OCI-LY7 (cell line): ENCODE measurements around the gene C8G. TPM values are rescaled to one million over a fixed set of nuclear protein-coding genes. Genes with fewer than 3 reads are reported as not detected.

Experiments used
- BruUV-seq: library from RNA; stranded (reverse); fragments of 400-500 nt; replicated peaks from 2 replicates; lab custom pipeline; 2021; lab: Mats Ljungman, UMichigan
- CTCF ChIA-PET: fragments of 300-600 bp; sonication (Branson Sonifier 250); formaldehyde crosslinking; loops from one replicate; lab custom pipeline; 2022; ENCODE audit warnings: antibody characterized with exemption; ENCODE audit not compliant: unreplicated experiment; lab: Charles Lee
- POLR2A ChIA-PET: fragments of 300-600 bp; sonication (Branson Sonifier 250); formaldehyde crosslinking; loops from one replicate; lab custom pipeline; 2022; ENCODE audit warnings: antibody characterized with exemption; lab: Charles Lee
- DNase-seq: peaks from one replicate; pipeline ENCODE4 v3.0.0-alpha.2; 2015; ENCODE audit warnings: low spot score
- H2AFZ ChIP-seq: fragments of 200-600 bp; sonication (generic), shearing (Covaris generic); 2 replicates; pipeline ENCODE4 v1.6.1; 2014; ENCODE audit warnings: mild to moderate bottlenecking, antibody characterized with exemption, low read length, moderate library complexity
- H3K27ac ChIP-seq: fragments of 200-600 bp; sonication (generic); 2 replicates; pipeline ENCODE4 v1.5.1; 2014; ENCODE audit warnings: mixed run types, low read depth, mild to moderate bottlenecking, moderate library complexity, low read length, inconsistent platforms; ENCODE audit not compliant: poor library complexity, severe bottlenecking
- H3K36me3 ChIP-seq: fragments of 200-600 bp; sonication (generic); 2 replicates; pipeline ENCODE4 v1.6.1; 2014; ENCODE audit warnings: mild to moderate bottlenecking, antibody characterized with exemption, low read length, moderate library complexity, mixed read lengths; ENCODE audit not compliant: insufficient read depth
- H3K4me1 ChIP-seq: fragments of 200-600 bp; sonication (generic); 2 replicates; pipeline ENCODE4 v1.5.1; 2014; ENCODE audit warnings: mild to moderate bottlenecking, low read length; ENCODE audit not compliant: insufficient read depth, poor library complexity, severe bottlenecking
- H3K4me2 ChIP-seq: fragments of 200-600 bp; sonication (generic); 2 replicates; pipeline ENCODE4 v1.6.1; 2014; ENCODE audit warnings: mild to moderate bottlenecking, low read length
- H3K4me3 ChIP-seq: fragments of 200-600 bp; sonication (generic); 2 replicates; pipeline ENCODE4 v1.5.1; 2014; ENCODE audit warnings: mild to moderate bottlenecking, low read depth, low read length; ENCODE audit not compliant: poor library complexity, severe bottlenecking
- H3K79me2 ChIP-seq: fragments of 200-600 bp; sonication (generic); 2 replicates; pipeline ENCODE4 v1.6.1; 2016; ENCODE audit warnings: low read depth, mild to moderate bottlenecking, low read length, moderate library complexity, mixed read lengths; ENCODE audit not compliant: insufficient read depth
- H3K9me2 ChIP-seq: fragments of 200-600 bp; sonication (generic); 2 replicates; pipeline ENCODE4 v1.6.1; 2016; ENCODE audit warnings: mild to moderate bottlenecking, low read length, mixed read lengths; ENCODE audit not compliant: insufficient read depth
- H3K9me3 ChIP-seq: fragments of 200-600 bp; sonication (generic); 2 replicates; pipeline ENCODE4 v1.6.1; 2014; ENCODE audit warnings: mild to moderate bottlenecking, mixed run types, low read length, mixed read lengths
- H4K20me1 ChIP-seq: fragments of 200-600 bp; sonication (generic); 2 replicates; pipeline ENCODE4 v1.6.1; 2014; ENCODE audit warnings: mild to moderate bottlenecking, antibody characterized with exemption, low read length, moderate library complexity, mixed read lengths; ENCODE audit not compliant: insufficient read depth
- EZH2phosphoT487 ChIP-seq: fragments of 200-600 bp; sonication (generic); IDR thresholded peaks from 2 replicates; pipeline ENCODE4 v1.6.1; 2018; ENCODE audit warnings: low read depth, borderline replicate concordance, mild to moderate bottlenecking, mixed run types, antibody characterized with exemption, low read length, moderate library complexity, mixed read lengths
- intact Hi-C: fragments of 100-400 bp; cut with micrococcal nuclease; formaldehyde crosslinking; loops from one replicate; pipeline ENCODE4 v1.10.0; 2022; ENCODE audit not compliant: unreplicated experiment
- total RNA-seq, 2 experiments: library from RNA; depleted of rRNA in 1 of 2; stranded (reverse); fragments of >200 nt in 1 of 2; shearing (Covaris generic) in 1 of 2; gene quantifications; 2 replicates each; pipeline ENCODE4 v1.2.3, GENCODE V29; 2014 to 2022
- TF ChIP-seq, protein P1 (sequence below): fragments of 200-600 bp; sonication (generic); conservative IDR thresholded peaks from 2 replicates; pipeline ENCODE4 v1.5.1; 2014; ENCODE audit warnings: mild to moderate bottlenecking, antibody characterized with exemption, low read length, moderate library complexity, mixed read lengths

Gene C8G
- total RNA-seq, 2 experiments from 2014 or later, result 0.95 to 2.2 TPM

- Histone ChIP-seq H3K4me1 (no peaks in the 10 kb centered on the region), H3K36me3 (peaks cover 81% of the 10 kb centered on the region), H3K4me2 (no peak overlapping the region), H3K9me3 (no peaks in the 10 kb centered on the region), H3K79me2 (no peaks in the 10 kb centered on the region), H3K27ac (no peak overlapping the region), H3K9me2 (no peaks in the 10 kb centered on the region), H4K20me1 (no peaks in the 10 kb centered on the region), H3K4me3 (no peak overlapping the region), H2AFZ (no peak overlapping the region)
- DNase-seq, result no peak
- CTCF ChIA-PET, result no interaction called here
- no TSS peak for BruUV-seq
- intact Hi-C loops, result no loop called here
- POLR2A ChIA-PET, result no interaction called here
- TF ChIP-seq, protein P1, sequence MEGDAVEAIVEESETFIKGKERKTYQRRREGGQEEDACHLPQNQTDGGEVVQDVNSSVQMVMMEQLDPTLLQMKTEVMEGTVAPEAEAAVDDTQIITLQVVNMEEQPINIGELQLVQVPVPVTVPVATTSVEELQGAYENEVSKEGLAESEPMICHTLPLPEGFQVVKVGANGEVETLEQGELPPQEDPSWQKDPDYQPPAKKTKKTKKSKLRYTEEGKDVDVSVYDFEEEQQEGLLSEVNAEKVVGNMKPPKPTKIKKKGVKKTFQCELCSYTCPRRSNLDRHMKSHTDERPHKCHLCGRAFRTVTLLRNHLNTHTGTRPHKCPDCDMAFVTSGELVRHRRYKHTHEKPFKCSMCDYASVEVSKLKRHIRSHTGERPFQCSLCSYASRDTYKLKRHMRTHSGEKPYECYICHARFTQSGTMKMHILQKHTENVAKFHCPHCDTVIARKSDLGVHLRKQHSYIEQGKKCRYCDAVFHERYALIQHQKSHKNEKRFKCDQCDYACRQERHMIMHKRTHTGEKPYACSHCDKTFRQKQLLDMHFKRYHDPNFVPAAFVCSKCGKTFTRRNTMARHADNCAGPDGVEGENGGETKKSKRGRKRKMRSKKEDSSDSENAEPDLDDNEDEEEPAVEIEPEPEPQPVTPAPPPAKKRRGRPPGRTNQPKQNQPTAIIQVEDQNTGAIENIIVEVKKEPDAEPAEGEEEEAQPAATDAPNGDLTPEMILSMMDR, result no peak
- TF ChIP-seq EZH2phosphoT487, result no peak
Measured at GRCh38 chr9:136913701-136914438, 31.2 kb upstream of the C8G start.

GRCh38 chr9:136915632-136916329 lies 29.3 kb upstream of the C8G start:
- TF ChIP-seq, protein P1, result no peak
- no peak for TF ChIP-seq EZH2phosphoT487
- no peaks in the 10 kb centered on the region for H3K4me1 ChIP-seq
- H3K9me3 ChIP-seq, result no peaks in the 10 kb centered on the region
- no peak overlapping the region for H3K4me2 ChIP-seq
- no peak overlapping the region for H2AFZ ChIP-seq
- ChIA-PET POLR2A (no interaction called here), CTCF (no interaction called here)
- H4K20me1 ChIP-seq, result no peaks in the 10 kb centered on the region
- BruUV-seq, result no TSS peak
- peaks cover 77% of the 10 kb centered on the region for H3K36me3 ChIP-seq
- H3K4me3 ChIP-seq, result no peak overlapping the region
- no peaks in the 10 kb centered on the region for H3K79me2 ChIP-seq
- intact Hi-C loops, result no loop called here
- no peaks in the 10 kb centered on the region for H3K9me2 ChIP-seq
- DNase-seq, result no peak
- H3K27ac ChIP-seq, result no peak overlapping the region
